Right atrium auricular region (tissue), 2 donors: ENCODE results near the gene RHEB. TPM values are rescaled to one million over a fixed set of nuclear protein-coding genes. Genes with fewer than 3 reads are reported as not detected.

Experiments
- DNase-seq: peaks from one replicate; pipeline ENCODE4 v3.0.0-alpha.2; 2019; ENCODE audit warnings: low spot score
- H3K27ac ChIP-seq, 2 donors: fragments of 200-600 bp; sonication (generic); 1 replicate in 1 of 2; 2 replicates in 1 of 2; pipeline ENCODE4 v1.5.1; 2016 to 2019
- H3K27me3 ChIP-seq, 2 donors: fragments of 200-600 bp; sonication (generic); one replicate each; pipeline versions ENCODE4 v1.5.1 to v1.6.0; 2017 to 2019
- H3K36me3 ChIP-seq: fragments of 200-600 bp; sonication (generic); one replicate; pipeline ENCODE4 v1.5.1; 2016
- H3K4me1 ChIP-seq, 2 donors: fragments of 200-600 bp; sonication (generic); one replicate each; pipeline versions ENCODE4 v1.5.1 to v1.6.0; 2017 to 2019
- H3K4me3 ChIP-seq, 2 donors: fragments of 200-600 bp; sonication (generic); 1 replicate in 1 of 2; 2 replicates in 1 of 2; pipeline ENCODE4 v1.5.1; 2017 to 2019; ENCODE audit warnings: mild to moderate bottlenecking in 1 of 2, moderate library complexity in 1 of 2
- H3K9me3 ChIP-seq, 2 donors: fragments of 200-600 bp; sonication (generic); one replicate each; pipeline ENCODE4 v1.5.1; 2019
- CTCF ChIP-seq, 2 donors: fragments of 200-600 bp; sonication (generic); IDR thresholded peaks; one replicate each; pipeline ENCODE4 v1.5.1; 2019; ENCODE audit warnings: antibody characterized with exemption in 2 of 2
- total RNA-seq, 2 donors: library from RNA; depleted of rRNA; stranded (reverse); fragments of >200 nt; gene quantifications; one replicate each; pipeline ENCODE4 v1.1.0, GENCODE V29; 2016

The RHEB gene
- total RNA-seq, 2 donors from 2014 or later = 77.9 to 128 TPM

- Histone ChIP-seq H3K4me1 (peaks cover 0 to 50% of the 10 kb centered on the region in 2 donors), H3K36me3 (peaks cover 95% of the 10 kb centered on the region), H3K4me3 (no peak overlapping the region), H3K9me3 (no peaks in the 10 kb centered on the region), H3K27ac (no peak overlapping the region), H3K27me3 (no peaks in the 10 kb centered on the region)
- no peak for TF ChIP-seq CTCF (IDR thresholded peaks at IDR 0.05)
- DNase-seq = no peak
Observed at GRCh38 chr7:151486074-151486473, 33.6 kb downstream of the RHEB start.

GRCh38 chr7:151484971-151485707, 34.6 kb downstream of the RHEB start:
- H3K36me3 ChIP-seq = peaks cover 89% of the 10 kb centered on the region
- H3K27me3 ChIP-seq = no peaks in the 10 kb centered on the region
- DNase-seq = no peak
- peaks cover 0 to 48% of the 10 kb centered on the region in 2 donors for H3K4me1 ChIP-seq
- no peak overlapping the region for H3K4me3 ChIP-seq
- H3K27ac ChIP-seq = peak overlapping the region in 1 of 2 donors; percentile 43
- no peak for TF ChIP-seq CTCF (IDR thresholded peaks at IDR 0.05)
- no peaks in the 10 kb centered on the region for H3K9me3 ChIP-seq

GRCh38 chr7:151483711-151483983, 36.0 kb downstream of the RHEB start:
- no peak for DNase-seq
- no peak for TF ChIP-seq CTCF (IDR thresholded peaks at IDR 0.05)
- Histone ChIP-seq H3K36me3 (peaks cover 74% of the 10 kb centered on the region), H3K4me1 (peaks cover 0 to 37% of the 10 kb centered on the region in 2 donors), H3K4me3 (no peak overlapping the region), H3K9me3 (no peaks in the 10 kb centered on the region), H3K27me3 (no peaks in the 10 kb centered on the region), H3K27ac (no peak overlapping the region)

- peaks cover 70% of the 10 kb centered on the region for H3K36me3 ChIP-seq
- H3K27ac ChIP-seq = peak overlapping the region in 1 of 2 donors; percentile 35
- DNase-seq = no peak
- H3K4me1 ChIP-seq = peaks cover 0 to 37% of the 10 kb centered on the region in 2 donors
- TF ChIP-seq CTCF (IDR thresholded peaks at IDR 0.05) = no peak
- no peaks in the 10 kb centered on the region for H3K27me3 ChIP-seq
- H3K4me3 ChIP-seq = no peak overlapping the region
- H3K9me3 ChIP-seq = no peaks in the 10 kb centered on the region
Observed at GRCh38 chr7:151482883-151483710, 36.6 kb downstream of the RHEB start.

GRCh38 chr7:151481650-151482505, 37.8 kb downstream of the RHEB start:
- no peaks in the 10 kb centered on the region for H3K27me3 ChIP-seq
- no peak overlapping the region for H3K4me3 ChIP-seq
- H3K27ac ChIP-seq = peak overlapping the region in 1 of 2 donors; percentile 35
- peaks cover 60% of the 10 kb centered on the region for H3K36me3 ChIP-seq
- H3K9me3 ChIP-seq = no peaks in the 10 kb centered on the region
- DNase-seq = no peak
- TF ChIP-seq CTCF (IDR thresholded peaks at IDR 0.05) = no peak
- H3K4me1 ChIP-seq = peaks cover 0 to 33% of the 10 kb centered on the region in 2 donors
